ENCODE results near the gene RASSF8.

DNA sequence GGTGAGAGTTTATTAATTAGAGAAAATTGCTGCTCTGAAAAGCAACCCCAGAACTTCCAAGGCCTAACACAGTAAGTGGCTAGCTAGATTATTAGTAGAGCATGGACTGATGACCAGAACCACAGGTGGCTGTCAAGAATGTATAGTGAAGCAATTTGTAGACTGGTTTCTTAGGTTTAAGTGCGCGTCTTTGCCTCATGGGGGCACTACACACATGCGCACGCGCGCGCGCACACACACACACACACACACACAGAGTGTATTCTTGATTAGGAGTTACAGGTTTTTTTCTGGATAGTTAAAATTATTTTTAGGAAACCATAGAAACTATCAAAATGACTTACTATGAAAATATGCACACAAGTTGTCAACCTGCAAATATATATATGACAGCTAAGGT, 99.8 kb downstream of the RASSF8 start:
- TF ChIP-seq, protein P1, sequence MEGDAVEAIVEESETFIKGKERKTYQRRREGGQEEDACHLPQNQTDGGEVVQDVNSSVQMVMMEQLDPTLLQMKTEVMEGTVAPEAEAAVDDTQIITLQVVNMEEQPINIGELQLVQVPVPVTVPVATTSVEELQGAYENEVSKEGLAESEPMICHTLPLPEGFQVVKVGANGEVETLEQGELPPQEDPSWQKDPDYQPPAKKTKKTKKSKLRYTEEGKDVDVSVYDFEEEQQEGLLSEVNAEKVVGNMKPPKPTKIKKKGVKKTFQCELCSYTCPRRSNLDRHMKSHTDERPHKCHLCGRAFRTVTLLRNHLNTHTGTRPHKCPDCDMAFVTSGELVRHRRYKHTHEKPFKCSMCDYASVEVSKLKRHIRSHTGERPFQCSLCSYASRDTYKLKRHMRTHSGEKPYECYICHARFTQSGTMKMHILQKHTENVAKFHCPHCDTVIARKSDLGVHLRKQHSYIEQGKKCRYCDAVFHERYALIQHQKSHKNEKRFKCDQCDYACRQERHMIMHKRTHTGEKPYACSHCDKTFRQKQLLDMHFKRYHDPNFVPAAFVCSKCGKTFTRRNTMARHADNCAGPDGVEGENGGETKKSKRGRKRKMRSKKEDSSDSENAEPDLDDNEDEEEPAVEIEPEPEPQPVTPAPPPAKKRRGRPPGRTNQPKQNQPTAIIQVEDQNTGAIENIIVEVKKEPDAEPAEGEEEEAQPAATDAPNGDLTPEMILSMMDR (IDR thresholded peaks at IDR 0.05), result no peak
- TF ChIP-seq POLR2A (IDR thresholded peaks at IDR 0.05; ENCODE audit: low read depth) (no peak), EP300 (IDR thresholded peaks at IDR 0.05) (no peak), POLR2AphosphoS5 (IDR thresholded peaks at IDR 0.05) (no peak)

All from esophagus muscularis mucosa (tissue), 4 donors.